ENCODE data around the gene SSH3.

The SSH3 gene

GRCh38 chr11:67347964-67348749, 44.8 kb downstream of the SSH3 start:
- DNase-seq (ENCODE audit: low read depth) = peak; percentile 61
- TF ChIP-seq, protein P1, sequence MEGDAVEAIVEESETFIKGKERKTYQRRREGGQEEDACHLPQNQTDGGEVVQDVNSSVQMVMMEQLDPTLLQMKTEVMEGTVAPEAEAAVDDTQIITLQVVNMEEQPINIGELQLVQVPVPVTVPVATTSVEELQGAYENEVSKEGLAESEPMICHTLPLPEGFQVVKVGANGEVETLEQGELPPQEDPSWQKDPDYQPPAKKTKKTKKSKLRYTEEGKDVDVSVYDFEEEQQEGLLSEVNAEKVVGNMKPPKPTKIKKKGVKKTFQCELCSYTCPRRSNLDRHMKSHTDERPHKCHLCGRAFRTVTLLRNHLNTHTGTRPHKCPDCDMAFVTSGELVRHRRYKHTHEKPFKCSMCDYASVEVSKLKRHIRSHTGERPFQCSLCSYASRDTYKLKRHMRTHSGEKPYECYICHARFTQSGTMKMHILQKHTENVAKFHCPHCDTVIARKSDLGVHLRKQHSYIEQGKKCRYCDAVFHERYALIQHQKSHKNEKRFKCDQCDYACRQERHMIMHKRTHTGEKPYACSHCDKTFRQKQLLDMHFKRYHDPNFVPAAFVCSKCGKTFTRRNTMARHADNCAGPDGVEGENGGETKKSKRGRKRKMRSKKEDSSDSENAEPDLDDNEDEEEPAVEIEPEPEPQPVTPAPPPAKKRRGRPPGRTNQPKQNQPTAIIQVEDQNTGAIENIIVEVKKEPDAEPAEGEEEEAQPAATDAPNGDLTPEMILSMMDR (conservative IDR thresholded peaks at IDR 0.05; ENCODE audit: control insufficient read depth, insufficient read depth, low read depth, low read length) = no peak
- H3K4me3 ChIP-seq (ENCODE audit: control insufficient read depth, low read depth, low read length) = no peak overlapping the region

GRCh38 chr11:67349036-67349435, 45.7 kb downstream of the SSH3 start:
- TF ChIP-seq, protein P1 (conservative IDR thresholded peaks at IDR 0.05; ENCODE audit: control insufficient read depth, insufficient read depth, low read depth, low read length) = no peak
- DNase-seq (ENCODE audit: low read depth) = no peak
- H3K4me3 ChIP-seq (ENCODE audit: control insufficient read depth, low read depth, low read length) = no peak overlapping the region

- H3K4me3 ChIP-seq (ENCODE audit: control insufficient read depth, low read depth, low read length) = no peak overlapping the region
- TF ChIP-seq, protein P1 (conservative IDR thresholded peaks at IDR 0.05; ENCODE audit: control insufficient read depth, insufficient read depth, low read depth, low read length) = no peak
- DNase-seq (ENCODE audit: low read depth) = no peak
These were observed 46.1 kb downstream of the SSH3 start for GRCh38 chr11:67349457-67349856.

- TF ChIP-seq, protein P1 (conservative IDR thresholded peaks at IDR 0.05; ENCODE audit: control insufficient read depth, insufficient read depth, low read depth, low read length) = no peak
- no peak overlapping the region for H3K4me3 ChIP-seq (ENCODE audit: control insufficient read depth, low read depth, low read length)
- no peak for DNase-seq (ENCODE audit: low read depth)
These were observed 46.7 kb downstream of the SSH3 start for GRCh38 chr11:67349928-67350465.

GRCh38 chr11:67351275-67352005, 48.1 kb downstream of the SSH3 start:
- TF ChIP-seq, protein P1 (conservative IDR thresholded peaks at IDR 0.05; ENCODE audit: control insufficient read depth, insufficient read depth, low read depth, low read length) = peak; percentile 95
- H3K4me3 ChIP-seq (ENCODE audit: control insufficient read depth, low read depth, low read length) = no peak overlapping the region
- DNase-seq (ENCODE audit: low read depth) = peak; percentile 79

DNA sequence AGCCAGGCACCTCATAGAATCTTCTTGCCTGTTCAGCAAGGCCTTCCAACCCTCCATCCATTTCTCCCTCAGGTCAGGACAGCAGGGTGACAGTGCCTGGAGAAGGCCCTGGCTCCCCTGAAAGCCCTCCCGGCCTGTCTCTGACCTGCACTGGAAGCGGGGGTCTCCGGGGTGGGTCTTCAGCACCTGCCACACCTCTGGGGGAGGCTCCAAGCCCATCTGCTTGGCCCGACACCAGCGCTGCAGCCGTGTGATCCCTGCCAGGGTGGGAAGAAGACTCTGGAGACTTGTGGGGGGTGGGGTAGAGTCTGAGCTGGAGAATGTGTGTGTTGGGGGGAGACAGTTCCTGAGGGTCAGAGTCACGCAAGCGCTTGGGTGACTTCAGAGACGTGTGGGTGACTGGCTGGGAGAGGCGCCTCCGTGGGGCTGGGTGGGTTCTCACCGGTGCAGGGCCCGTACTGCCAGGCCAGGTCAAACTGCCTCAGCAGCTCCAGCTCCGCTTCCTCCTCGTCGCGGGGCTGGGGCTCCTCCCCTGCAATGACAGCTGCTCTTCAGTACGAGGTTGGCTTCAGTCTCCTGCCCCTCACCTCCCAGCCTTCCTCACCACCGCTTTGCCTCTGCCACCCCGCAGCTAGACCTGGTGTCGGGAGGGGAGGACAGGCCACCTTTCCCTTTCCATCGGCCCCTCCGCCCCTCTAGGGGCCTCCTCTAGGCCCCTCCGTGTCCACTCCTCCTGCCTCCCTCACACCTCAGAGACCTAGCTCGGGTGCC, 49.4 kb downstream of the SSH3 start:
- no peak for DNase-seq (ENCODE audit: low read depth)
- TF ChIP-seq, protein P1 (conservative IDR thresholded peaks at IDR 0.05; ENCODE audit: control insufficient read depth, insufficient read depth, low read depth, low read length) = no peak
- H3K4me3 ChIP-seq (ENCODE audit: control insufficient read depth, low read depth, low read length) = peak overlapping the region; percentile 75
